A549 treated with Mapracorat at 1 μM for 4 hours (cell line): ENCODE data around the gene GCA. TPM values are rescaled to one million over a fixed set of nuclear protein-coding genes. Genes with fewer than 3 reads are reported as not detected.

ENCODE experiments used
- total RNA-seq: library from RNA; stranded (reverse); fragments of 200-300 nt; extraction: Qiagen RNA extraction; gene quantifications from 5 replicates; pipeline ENCODE4 v1.2.3, GENCODE V29; 2022

GCA gene
- total RNA-seq = 5.0 to 7.4 TPM (median 6.6 TPM) in 5 replicates

GRCh38 chr2:162343824-162344616 lies at the start of gene GCA:
GCA (plus strand) TSS chr2:162344132; CDS start chr2:162344249, 117 bp downstream.

GRCh38 chr2:162318328-162319180 lies 25.4 kb upstream of the GCA start, which contains the start of gene IFIH1:
IFIH1 (minus strand) TSS chr2:162318684; CDS start chr2:162318307, 377 bp downstream.

Other genes with a start within 250 kb of the GCA start
- gene GCG, start 191.9 kb upstream of the GCA start, total RNA-seq = not detected in 5 replicates
- gene FAP, start 100.7 kb upstream of the GCA start, total RNA-seq = 0.15 TPM in 1 of 5 replicates, not detected in the others
- gene IFIH1, start 25.4 kb upstream of the GCA start, total RNA-seq = 0.81 to 1.4 TPM (median 0.99 TPM) in 5 replicates